ENCODE data around the gene KCNH5.

The KCNH5 gene

DNA sequence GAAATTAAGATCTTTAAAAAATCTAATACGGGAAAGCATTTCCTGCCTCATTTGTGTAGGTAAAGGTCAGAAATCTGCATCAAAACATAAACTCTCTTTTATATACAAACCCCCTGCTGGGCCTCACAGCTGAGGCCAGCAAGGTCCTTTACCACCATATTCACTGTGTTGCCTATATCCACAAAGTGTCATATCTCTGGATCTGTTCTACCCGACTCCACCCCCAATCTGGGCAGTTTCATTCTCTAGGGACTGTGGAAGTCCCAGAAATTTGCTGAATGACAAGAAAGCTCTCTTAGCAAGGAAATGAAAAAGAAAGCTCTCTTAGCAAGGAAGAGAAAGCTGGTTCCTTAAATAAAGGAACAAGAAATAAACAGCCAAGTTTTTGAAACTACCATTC is 301.7 kb downstream of the KCNH5 start:
- DNase-seq (ENCODE audit: low read depth in 2 of 2) = no peak

DNA sequence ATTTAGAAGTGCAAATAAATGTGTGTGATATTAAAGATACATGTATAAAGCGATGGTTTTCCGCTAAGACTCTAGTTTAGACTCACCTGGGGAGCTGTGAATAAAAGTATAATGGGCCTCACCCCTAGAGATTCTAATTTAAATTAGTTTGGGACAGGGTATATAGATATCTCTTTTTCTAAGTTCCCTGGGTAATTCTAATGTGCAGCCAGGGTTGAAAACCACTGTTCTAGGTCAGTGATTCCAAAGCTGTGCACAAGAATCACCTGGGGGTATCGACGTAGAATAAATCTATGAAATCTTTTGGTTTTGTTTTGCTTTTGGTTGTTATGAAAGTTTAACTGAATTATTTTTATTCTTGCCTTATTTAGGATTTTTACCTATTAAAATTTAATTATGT is 302.1 kb downstream of the KCNH5 start:
- DNase-seq (ENCODE audit: low read depth in 2 of 2) = no peak

DNA sequence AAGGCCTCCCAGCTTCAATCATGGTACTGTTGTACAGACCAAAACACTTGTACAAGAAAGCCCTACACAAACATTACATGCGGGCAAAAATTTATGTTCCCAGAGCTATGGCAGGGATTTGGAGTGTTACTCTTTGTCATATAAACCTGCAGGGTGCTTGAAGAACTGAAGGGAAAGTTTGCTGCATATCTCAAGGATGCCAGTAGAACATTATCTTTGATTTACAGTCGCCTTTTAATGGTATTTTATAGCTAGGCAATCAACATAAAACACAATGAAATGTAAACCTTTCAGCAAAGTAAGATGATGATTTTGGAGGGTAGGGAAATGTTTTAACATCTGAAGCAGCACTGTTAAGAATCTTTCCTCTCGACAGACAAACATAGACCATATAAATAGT is 305.6 kb downstream of the KCNH5 start:
- DNase-seq (ENCODE audit: low read depth in 2 of 2) = no peak

DNA sequence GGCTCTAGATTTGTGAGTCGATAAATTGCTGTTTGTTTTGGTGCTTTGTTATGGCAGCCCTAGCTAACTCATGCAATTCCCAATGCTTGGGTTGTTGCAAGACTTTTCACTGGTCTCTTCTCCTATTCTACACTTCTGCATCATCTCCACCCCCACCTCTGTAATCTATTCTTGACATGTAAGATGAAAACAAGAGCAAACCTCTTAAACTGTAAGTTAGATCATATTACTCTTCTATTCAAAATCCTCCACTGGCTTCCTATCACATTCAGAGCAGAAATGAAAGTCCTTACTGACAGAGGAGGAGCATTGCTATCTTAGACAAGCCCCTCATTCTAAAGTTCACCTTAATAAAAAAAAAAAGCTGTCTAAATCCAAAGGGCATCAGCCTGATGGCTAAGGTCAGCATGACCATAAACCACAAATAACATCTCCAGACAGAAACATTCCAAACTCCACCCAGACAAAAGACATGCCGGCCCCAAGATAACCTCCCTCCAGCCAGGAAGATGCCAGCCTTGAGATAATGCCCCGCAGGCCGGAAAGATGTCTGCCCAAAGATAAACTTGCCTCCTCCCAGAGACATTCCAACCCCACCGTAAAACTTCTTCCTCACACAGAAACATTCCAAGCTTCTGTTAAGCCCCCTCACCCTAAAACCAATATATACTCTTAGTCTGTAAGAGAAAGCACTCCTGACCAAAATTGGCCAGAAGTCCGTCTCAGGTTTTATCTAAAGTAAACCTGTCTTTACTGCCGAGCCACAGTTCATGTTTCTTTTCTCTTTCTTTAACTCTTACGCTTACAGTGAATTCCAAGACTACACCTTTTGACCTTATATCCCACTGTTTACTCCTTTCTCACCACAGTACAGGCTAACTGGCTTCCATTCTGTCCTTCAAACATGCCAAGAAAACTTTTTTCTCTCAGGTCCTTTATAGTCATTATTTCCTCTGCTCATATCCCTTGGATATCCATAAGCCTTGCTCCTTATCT is 308.9 kb downstream of the KCNH5 start:
- DNase-seq (ENCODE audit: low read depth in 2 of 2) = no peak

DNA sequence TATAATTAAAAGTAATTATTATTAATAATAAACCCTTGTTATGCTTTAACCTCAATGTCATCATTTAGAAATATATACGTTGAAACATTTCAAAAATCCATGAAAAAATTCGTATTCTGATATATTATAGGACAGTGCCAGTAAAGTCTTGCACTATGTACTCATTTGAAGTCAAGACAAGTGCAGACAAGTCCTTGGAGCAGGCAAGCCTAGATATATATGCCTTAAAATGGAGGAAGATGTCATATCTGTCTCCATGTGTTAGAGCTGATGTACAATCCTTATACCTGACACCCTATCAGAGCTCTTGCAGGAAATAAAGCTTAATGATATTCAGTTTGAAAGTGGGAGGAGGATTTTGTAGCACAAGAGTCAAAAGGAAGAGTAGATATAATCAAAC is 310.4 kb downstream of the KCNH5 start:
- DNase-seq (ENCODE audit: low read depth in 2 of 2) = no peak

DNA sequence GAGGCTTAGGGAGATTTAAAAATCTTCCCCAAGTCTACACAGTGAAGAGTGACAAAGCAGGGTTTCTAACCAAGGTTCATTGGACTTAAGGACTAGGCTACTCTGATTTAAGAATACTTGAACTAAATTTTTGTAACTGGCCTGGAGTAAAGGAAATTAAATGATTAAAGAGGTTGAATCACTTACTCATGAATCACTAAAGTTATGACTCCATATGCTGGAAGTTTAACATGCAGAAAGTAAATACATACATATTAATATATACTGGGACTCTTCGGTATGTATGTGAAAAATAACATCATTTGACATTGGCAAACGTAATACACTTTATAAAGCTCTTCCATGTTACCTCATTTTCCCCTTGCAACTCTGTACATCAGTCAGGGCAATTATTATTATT is 322.9 kb downstream of the KCNH5 start:
- DNase-seq (ENCODE audit: low read depth in 2 of 2) = no peak

DNA sequence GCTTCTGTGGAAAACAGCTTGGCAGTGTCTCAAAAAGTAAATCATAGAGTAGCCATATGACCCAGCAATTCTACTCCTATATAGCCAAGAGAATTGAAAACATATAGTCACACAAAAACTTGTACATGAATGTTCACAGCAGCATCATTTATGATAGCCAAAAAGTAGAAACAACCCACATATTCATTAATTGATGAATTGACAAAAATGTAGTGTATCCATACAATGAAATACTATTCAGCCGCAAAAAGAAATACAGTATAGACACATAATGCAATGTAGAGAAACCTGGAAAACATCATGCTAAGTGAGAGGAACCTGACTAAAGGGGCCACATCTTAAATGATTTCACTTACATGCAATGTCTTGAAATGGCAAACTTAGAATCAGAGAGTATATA is 326.6 kb downstream of the KCNH5 start:
- DNase-seq (ENCODE audit: low read depth in 2 of 2) = no peak

DNA sequence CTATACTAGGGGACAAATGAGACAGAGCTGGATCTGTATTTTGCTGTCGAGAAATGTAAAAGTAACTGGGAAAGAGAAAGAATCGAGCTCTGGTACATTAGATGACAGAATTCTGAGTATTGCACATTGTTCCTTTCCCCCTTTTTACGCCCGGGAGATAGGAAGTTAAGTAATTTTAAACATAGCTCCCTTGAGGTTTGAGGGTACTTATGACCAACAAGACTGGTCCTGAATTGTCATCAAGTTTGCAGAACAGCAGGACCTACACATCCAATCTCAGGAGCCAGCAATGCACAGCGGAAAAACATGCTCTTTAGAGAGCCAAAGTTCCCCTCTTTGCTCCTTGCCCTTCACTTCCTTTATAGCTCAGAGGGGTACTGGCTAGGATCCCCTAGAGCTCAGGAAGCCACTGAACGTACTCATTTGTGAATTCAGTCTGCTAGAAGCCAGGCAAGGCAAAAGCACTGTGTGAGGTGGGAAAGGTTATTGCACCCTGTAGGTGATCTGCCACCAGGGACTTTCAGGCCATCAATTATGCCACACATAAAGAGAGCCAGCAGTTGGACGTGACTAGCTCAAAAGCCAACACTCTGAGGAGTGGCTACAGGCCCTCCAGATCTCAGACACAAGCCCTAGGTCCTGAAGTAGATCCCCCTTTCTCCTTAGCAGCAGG is 333.8 kb downstream of the KCNH5 start:
- DNase-seq (ENCODE audit: low read depth in 2 of 2) = no peak

DNA sequence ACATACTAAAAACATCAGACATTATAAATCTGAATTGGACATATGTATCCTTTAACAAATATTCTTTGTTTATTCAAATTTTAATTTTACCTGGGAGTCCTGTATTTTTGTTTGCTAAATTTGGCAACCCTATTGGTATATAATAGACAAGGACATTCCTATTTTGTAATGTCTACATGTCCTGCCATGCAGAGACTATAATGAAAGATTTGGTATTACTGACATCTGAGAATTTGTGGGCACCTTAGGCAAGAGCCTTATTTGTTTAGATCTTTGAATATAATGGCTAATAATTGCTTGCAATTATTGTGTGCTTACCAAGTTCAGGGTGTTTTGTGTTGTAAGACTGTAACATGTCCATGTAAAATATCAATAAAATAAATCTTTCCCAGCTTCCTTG is 334.4 kb downstream of the KCNH5 start:
- no peak for DNase-seq (ENCODE audit: low read depth in 2 of 2)

DNA sequence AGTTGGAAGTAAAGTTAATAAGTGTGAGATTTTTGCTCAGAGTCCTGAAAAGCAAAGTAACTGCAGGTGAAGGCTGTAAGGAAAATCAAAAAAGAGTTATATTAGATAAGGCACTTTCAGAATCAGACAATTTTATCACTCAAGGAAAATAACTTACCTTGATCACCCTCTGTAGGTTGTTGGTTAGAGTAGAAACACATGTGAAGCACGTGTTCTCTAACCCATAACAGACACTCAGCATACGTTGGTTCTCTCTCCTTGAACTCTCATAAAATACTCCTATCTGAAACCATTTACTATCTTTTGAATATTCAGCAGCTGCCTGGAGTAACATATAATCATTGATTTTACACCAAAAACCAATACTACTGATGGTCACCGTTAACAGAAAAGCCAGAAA is 335.5 kb downstream of the KCNH5 start:
- no peak for DNase-seq (ENCODE audit: low read depth in 2 of 2)

DNA sequence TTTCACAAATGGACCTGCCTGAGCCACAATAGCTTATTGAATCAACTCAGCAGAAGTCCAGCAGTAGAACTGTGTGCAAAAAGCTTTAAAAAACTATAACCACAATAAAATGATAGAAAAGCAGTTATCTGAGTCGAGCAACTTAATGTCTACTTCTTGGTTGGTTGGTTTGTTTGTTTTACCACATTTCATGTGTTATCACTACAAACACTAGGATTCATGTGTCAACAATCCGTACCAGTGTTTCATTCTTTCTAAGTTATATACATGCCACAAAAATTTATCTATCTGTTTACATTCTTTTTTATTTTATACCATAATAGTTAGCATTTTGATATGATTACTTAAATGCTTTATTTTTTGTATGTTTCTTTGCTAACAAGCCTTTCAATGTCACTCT is 339.0 kb downstream of the KCNH5 start:
- no peak for DNase-seq (ENCODE audit: low read depth in 2 of 2)

DNA sequence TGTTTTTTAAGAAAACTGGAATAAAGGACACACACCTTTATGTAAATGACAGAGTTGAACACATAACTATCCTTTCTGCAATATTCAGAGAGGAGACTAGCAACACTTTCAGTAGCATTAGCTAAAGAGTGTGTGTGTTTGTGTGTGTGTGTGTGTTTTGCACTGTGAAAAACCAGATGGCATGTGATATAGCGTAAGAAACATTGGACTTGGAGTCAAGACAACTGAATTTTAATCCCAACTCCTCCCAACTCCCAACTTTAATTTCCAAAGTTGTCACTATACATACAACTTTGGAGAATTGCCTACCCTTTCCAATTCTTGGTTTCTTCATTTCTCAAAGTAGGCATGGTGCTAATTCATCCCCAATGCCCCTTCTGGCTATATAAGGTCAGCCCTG is 347.8 kb downstream of the KCNH5 start:
- DNase-seq (ENCODE audit: low read depth in 2 of 2) = no peak

DNA sequence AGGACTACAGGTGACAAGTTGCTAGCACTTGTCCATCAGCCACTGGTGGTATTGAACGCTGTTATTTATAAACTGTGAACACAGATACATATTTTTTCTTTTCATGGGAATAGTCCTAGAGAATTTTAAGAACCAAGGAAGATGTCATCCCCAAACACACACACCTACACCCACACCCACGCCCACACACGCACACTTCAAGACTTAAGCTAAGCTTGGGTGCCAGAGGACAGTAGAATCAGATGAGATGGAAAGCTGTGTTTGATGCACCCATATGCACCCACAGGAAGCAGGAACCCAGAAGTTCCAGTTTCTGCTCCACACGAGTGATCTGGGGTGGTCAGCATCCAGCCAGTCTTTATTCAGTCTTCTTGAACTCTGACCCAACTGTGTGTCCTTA is 348.3 kb downstream of the KCNH5 start:
- no peak for DNase-seq (ENCODE audit: low read depth in 2 of 2)

DNA sequence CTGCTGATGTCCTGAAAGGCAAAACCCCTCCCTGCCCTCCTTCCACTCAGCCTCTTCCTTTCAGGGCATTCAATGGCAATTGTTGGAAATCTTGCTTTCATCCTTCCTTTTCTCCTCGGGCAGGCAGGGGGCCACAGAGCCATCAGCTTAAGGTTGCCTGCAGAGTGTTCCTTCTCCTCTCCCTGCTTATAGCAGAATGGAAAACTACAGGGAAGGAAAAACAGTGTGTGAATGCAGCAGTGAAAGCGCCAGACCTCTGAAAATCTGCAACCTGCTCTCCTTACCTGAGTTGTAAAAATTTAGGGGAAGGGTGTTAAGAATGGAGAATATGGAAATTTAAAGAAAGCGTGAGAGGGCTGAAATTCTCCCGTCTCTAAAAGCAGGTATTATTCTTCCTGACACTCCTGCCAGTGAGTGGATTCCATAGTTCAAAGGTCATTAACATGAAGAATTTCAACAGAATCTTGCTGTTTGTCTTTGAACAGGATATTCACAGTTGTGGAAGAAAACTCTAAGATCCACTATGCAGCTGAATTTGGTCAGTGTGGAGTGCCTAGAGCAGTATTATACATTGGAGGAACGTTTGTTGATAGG is 348.8 kb downstream of the KCNH5 start:
- no peak for DNase-seq (ENCODE audit: low read depth in 2 of 2)

DNA sequence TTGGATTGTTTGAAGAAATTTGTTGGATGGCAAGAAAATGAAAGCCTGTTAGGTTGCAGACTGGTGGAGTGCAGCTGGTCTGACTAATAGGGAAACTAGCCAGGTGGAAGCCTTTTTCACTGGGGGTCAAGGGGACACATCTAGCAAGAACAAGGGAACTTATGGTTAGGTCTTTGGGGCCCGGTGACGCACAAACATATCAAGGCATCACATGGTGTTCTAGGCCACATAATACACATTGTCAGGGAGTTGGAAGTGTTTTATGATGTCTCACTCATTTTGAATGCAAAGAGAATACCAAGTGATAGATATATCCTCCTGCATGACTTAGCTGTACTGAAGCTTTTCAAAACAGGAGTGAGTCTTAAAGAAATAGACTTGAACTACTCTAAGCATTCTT is 351.2 kb downstream of the KCNH5 start:
- DNase-seq (ENCODE audit: low read depth in 2 of 2) = no peak

DNA sequence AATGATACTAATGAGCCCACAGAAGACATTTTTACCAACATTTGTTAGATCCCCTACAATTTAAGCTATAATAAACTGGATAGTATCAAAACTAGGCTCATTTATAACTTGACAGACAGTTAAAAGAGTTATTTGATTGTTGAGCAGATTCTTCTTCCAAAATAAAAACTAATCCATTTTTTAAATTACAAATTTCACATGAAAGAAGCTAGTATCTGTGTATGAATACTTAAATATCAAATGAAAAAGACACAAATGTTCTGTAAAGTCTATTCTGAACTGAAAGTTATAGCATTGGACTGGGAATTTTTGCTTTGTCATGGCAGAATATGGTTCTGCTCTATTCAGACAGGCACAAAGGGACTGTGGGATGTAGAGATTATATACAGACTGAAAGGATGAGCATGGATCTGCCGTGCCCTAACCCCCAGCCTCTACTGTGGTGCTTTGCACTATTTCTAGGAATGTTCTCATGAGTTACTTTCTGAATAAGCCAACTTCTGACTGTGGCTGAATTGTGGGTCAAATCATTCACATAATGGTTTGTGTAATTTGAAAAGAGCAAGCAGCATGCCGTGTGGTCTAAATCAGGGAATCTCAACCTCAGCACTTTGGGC is 352.7 kb downstream of the KCNH5 start:
- no peak for DNase-seq (ENCODE audit: low read depth in 2 of 2)

DNA sequence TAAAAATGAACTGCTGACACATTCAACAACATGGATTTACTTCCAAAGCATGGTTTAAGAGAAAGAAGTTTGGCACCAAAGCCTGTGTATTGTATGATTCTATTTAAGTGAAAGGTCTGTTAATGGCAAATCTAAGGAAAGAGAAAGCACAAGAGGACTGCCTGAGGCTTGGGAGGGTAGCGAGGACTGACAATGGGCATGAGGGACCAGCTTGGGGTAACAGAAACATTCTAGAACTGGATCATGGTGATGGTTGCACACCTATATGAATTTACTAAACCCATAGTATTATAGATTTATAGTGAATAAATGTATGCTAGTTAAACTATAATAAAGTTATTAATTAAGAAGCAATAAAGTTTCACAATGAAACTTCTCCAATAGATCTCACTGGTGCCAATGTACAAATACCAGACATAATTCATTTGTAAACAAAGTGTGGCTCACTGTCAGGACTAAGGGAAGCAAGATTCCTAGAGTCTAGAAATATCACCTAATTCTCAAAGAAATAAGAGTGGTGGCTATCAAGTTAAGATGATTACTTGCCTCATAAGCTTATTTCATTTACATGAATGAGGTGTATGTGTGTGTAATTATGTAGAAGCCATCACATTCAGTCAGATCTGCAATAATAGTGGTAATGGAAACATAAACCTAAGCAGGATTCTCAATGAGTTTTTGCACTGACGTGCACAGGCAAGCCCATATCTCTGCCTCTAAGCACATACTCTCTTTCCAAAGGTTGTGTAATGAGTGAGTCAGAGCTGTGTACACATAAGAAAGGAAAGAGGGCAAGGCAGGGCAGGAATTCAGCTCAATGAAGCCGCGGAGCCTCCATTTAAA is 353.4 kb downstream of the KCNH5 start:
- DNase-seq (ENCODE audit: low read depth in 2 of 2) = no peak

DNA sequence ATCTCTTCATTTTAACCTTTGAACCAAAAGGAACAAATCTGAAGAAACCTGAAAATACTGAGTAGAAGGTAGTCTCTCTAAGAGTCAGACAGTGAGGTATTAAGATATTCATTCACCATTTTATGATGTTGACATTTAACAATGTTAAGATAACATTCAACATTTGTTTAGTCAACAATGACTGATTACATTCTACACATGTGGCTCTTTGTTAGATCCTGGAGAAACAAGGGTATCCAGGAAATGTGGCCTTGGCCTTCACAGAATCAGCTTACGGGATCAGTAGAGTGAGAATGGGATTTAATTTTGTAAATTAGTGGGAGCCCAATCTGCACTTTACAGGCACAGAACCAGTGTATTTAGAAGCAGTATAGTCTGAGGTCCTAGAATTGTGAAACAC is 355.5 kb downstream of the KCNH5 start:
- DNase-seq (ENCODE audit: low read depth in 2 of 2) = no peak

DNA sequence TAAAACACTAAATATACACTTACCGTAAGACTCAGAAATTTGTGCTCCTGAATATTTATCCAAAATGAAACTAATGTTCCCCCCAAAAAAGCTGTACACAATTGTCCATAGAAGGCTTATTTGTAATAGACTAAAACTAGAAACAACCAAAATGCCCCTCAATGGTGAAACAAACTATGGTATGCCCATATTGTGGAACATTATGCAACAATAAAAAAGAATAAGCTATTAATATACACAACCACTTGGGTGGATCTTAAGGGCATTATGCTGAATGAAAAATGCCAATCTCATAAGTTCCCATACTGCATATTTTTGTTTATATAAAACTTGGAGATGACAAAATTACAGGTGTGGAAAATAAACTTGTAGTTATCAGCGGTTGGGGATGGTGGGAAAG is 357.4 kb downstream of the KCNH5 start:
- no peak for DNase-seq (ENCODE audit: low read depth in 2 of 2)

DNA sequence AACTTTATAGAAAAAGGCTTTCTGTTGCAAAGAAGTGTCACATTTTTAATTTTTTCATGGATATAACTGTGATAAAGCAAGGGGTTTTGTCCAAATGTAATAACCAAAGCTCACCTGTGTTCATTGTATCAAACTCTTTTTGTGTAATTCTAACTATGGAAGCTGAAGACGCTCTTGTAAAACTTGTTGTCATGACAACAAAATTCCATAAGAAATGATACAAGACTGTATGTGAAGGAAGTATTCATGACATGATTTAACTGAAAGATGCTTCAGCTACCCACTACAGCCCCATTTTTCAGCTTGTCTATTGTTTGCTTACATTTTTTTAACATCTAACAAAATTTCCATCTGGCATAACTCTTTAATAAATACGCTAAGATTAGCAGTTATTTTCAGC is 360.9 kb downstream of the KCNH5 start:
- no peak for DNase-seq (ENCODE audit: low read depth in 2 of 2)

DNA sequence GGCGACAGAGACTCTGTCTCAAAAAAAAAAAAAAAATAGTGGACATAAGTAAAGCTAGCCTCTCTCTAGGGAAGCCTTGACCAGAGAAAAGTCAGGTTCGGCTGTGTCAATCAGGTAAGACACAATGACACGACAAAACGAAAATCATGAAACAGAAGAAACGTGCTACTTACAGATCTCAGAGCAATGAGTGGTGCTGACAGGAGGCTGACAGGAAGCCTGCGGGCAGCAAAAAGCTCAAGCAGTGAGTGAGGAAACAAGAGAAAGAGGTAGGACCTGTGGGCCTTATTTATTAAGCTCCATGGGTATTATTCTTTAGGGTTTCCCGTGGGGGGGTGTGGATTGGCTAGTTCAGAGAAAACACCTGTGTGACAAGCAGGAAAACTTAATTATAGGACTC is 363.1 kb downstream of the KCNH5 start:
- no peak for DNase-seq (ENCODE audit: low read depth in 2 of 2)
